Measurements from ENCODE around the gene CUX1. TPM values are rescaled to one million over a fixed set of nuclear protein-coding genes. Genes with fewer than 3 reads are reported as not detected.
"Not testable (repeated sequence)": the region's sequence is repeated elsewhere in the genome, so short reads cannot be mapped to it uniquely, and the experiment has no call there.

The CUX1 gene
- total and polyA plus RNA-seq, 4 donors, result 40.5 to 138 (median 69.1) TPM

- Histone ChIP-seq H3K27ac (ENCODE audit: low read depth in 1 of 2, low read length in 1 of 2) (no peak overlapping the region), H3K27me3 (ENCODE audit: control insufficient read depth in 3 of 3, insufficient read depth in 3 of 3, low read length in 2 of 3) (no peaks in the 10 kb centered on the region), H3K9ac (ENCODE audit: insufficient read depth in 1 of 2, low read length in 2 of 2) (no peak overlapping the region), H3K4me1 (ENCODE audit: control insufficient read depth in 5 of 5, insufficient read depth in 5 of 5, low read length in 5 of 5) (no peaks in the 10 kb centered on the region), H3K36me3 (ENCODE audit: control insufficient read depth in 4 of 4, insufficient read depth in 4 of 4, low read length in 4 of 4) (peaks cover 4 to 36% (median 8%) of the 10 kb centered on the region in 4 donors), H3K4me3 (no peak overlapping the region), H3K9me3 (ENCODE audit: control insufficient read depth in 4 of 4, insufficient read depth in 3 of 4, low read length in 3 of 4) (no peaks in the 10 kb centered on the region)
- no peak for DNase-seq
- ATAC-seq (ENCODE audit: insufficient read depth, low FRiP score), result no peak
- 95 to 96% methylated on average over 12 of the region's 12 CpGs for WGBS, 2 donors
- TF ChIP-seq CTCF (IDR thresholded peaks at IDR 0.05; ENCODE audit: control extremely low read depth, extremely low read depth), result no peak
Observed at GRCh38 chr7:102228935-102229334, 411.5 kb downstream of the CUX1 start.

GRCh38 chr7:102230162-102230561 lies 412.7 kb downstream of the CUX1 start:
- not testable (repeated sequence) for H3K9me3 ChIP-seq (ENCODE audit: control insufficient read depth in 4 of 4, insufficient read depth in 3 of 4, low read length in 3 of 4); ATAC-seq (ENCODE audit: insufficient read depth, low FRiP score); H3K4me1 ChIP-seq (ENCODE audit: control insufficient read depth in 5 of 5, insufficient read depth in 5 of 5, low read length in 5 of 5); DNase-seq; H3K9ac ChIP-seq (ENCODE audit: insufficient read depth in 1 of 2, low read length in 2 of 2); H3K4me3 ChIP-seq; H3K27ac ChIP-seq (ENCODE audit: low read depth in 1 of 2, low read length in 1 of 2); H3K27me3 ChIP-seq (ENCODE audit: control insufficient read depth in 3 of 3, insufficient read depth in 3 of 3, low read length in 2 of 3)
- WGBS, 2 donors, result 90 to 95% methylated on average over 5 of the region's 5 CpGs
- peaks cover 4 to 47% (median 9%) of the 10 kb centered on the region in 4 donors for H3K36me3 ChIP-seq (ENCODE audit: control insufficient read depth in 4 of 4, insufficient read depth in 4 of 4, low read length in 4 of 4)

- WGBS, 2 donors, result 66 to 87% methylated on average over 4 of the region's 4 CpGs
- no peak for TF ChIP-seq CTCF (IDR thresholded peaks at IDR 0.05; ENCODE audit: control extremely low read depth, extremely low read depth)
Observed at GRCh38 chr7:102230593-102230992, 413.2 kb downstream of the CUX1 start.

GRCh38 chr7:102232611-102233286 lies 415.3 kb downstream of the CUX1 start:
- Histone ChIP-seq H3K4me3 (peak overlapping the region; percentile 13), H3K4me1 (ENCODE audit: control insufficient read depth in 5 of 5, insufficient read depth in 5 of 5, low read length in 5 of 5) (no peaks in the 10 kb centered on the region), H3K9ac (ENCODE audit: insufficient read depth in 1 of 2, low read length in 2 of 2) (no peak overlapping the region), H3K27me3 (ENCODE audit: control insufficient read depth in 3 of 3, insufficient read depth in 3 of 3, low read length in 2 of 3) (no peaks in the 10 kb centered on the region), H3K9me3 (ENCODE audit: control insufficient read depth in 4 of 4, insufficient read depth in 3 of 4, low read length in 3 of 4) (no peaks in the 10 kb centered on the region), H3K36me3 (ENCODE audit: control insufficient read depth in 4 of 4, insufficient read depth in 4 of 4, low read length in 4 of 4) (peaks cover 4 to 44% (median 9%) of the 10 kb centered on the region in 4 donors), H3K27ac (ENCODE audit: low read depth in 1 of 2, low read length in 1 of 2) (no peak overlapping the region)
- DNase-seq (no peak), ATAC-seq (ENCODE audit: insufficient read depth, low FRiP score) (no peak)
- WGBS, 2 donors, result 89 to 94% methylated on average over 12 of the region's 12 CpGs
- TF ChIP-seq CTCF (IDR thresholded peaks at IDR 0.05; ENCODE audit: control extremely low read depth, extremely low read depth), result no peak

More at GRCh38 chr7:102230593-102230992, 413.2 kb downstream of the CUX1 start:
- Histone ChIP-seq H3K27me3 (ENCODE audit: control insufficient read depth in 3 of 3, insufficient read depth in 3 of 3, low read length in 2 of 3) (no peaks in the 10 kb centered on the region), H3K9ac (ENCODE audit: insufficient read depth in 1 of 2, low read length in 2 of 2) (no peak overlapping the region), H3K9me3 (ENCODE audit: control insufficient read depth in 4 of 4, insufficient read depth in 3 of 4, low read length in 3 of 4) (no peaks in the 10 kb centered on the region), H3K4me1 (ENCODE audit: control insufficient read depth in 5 of 5, insufficient read depth in 5 of 5, low read length in 5 of 5) (no peaks in the 10 kb centered on the region), H3K4me3 (no peak overlapping the region), H3K27ac (ENCODE audit: low read depth in 1 of 2, low read length in 1 of 2) (no peak overlapping the region), H3K36me3 (ENCODE audit: control insufficient read depth in 4 of 4, insufficient read depth in 4 of 4, low read length in 4 of 4) (peaks cover 4 to 46% (median 9%) of the 10 kb centered on the region in 4 donors)
- DNase-seq (no peak), ATAC-seq (ENCODE audit: insufficient read depth, low FRiP score) (no peak)
